H9 (cell line): ENCODE results near the gene IP6K3. TPM values are rescaled to one million over a fixed set of nuclear protein-coding genes. Genes with fewer than 3 reads are reported as not detected.

ENCODE experiments used
- DNase-seq: peaks from one replicate; pipeline ENCODE4 v3.0.0-alpha.2; 2017
- H2AFZ ChIP-seq: one replicate; pipeline ENCODE4 v1.6.1; 2013; ENCODE audit warnings: mild to moderate bottlenecking, low read length, control low read depth, moderate library complexity
- H2AK5ac ChIP-seq: 2 replicates; pipeline ENCODE4 v1.6.1; 2013; ENCODE audit warnings: low read length, control low read depth, mixed read lengths; ENCODE audit not compliant: insufficient read length
- H2BK120ac ChIP-seq: one replicate; pipeline ENCODE4 v1.6.1; 2013; ENCODE audit warnings: low read depth, mild to moderate bottlenecking, low read length, control low read depth, inconsistent platforms; ENCODE audit not compliant: poor library complexity, severe bottlenecking
- H2BK12ac ChIP-seq: 2 replicates; pipeline ENCODE4 v1.6.1; 2013; ENCODE audit warnings: low read length, control low read depth, mixed read lengths, low read depth; ENCODE audit not compliant: insufficient read length
- H2BK15ac ChIP-seq: 2 replicates; pipeline ENCODE4 v1.6.1; 2013; ENCODE audit warnings: low read depth, low read length, control low read depth
- H2BK20ac ChIP-seq: one replicate; pipeline ENCODE4 v1.6.1; 2013; ENCODE audit warnings: low read depth, mild to moderate bottlenecking, low read length, control low read depth, inconsistent platforms; ENCODE audit not compliant: poor library complexity, severe bottlenecking
- H2BK5ac ChIP-seq: 2 replicates; pipeline ENCODE4 v1.6.1; 2013; ENCODE audit warnings: low read length, control low read depth, mixed read lengths; ENCODE audit not compliant: insufficient read length
- H3K14ac ChIP-seq: 2 replicates; pipeline ENCODE4 v1.6.1; 2013; ENCODE audit warnings: low read length, control low read depth; ENCODE audit not compliant: insufficient read depth
- H3K18ac ChIP-seq: 2 replicates; pipeline ENCODE4 v1.6.1; 2013; ENCODE audit warnings: low read depth, mild to moderate bottlenecking, mixed read lengths, low read length, control low read depth; ENCODE audit not compliant: insufficient read length
- H3K23ac ChIP-seq: 2 replicates; pipeline ENCODE4 v1.6.1; 2013; ENCODE audit warnings: low read length, control low read depth, mixed read lengths, low read depth; ENCODE audit not compliant: insufficient read length
- H3K23me2 ChIP-seq: 2 replicates; pipeline ENCODE4 v1.6.1; 2013; ENCODE audit warnings: low read depth, mild to moderate bottlenecking, mixed read lengths, low read length, control low read depth; ENCODE audit not compliant: insufficient read length, poor library complexity, severe bottlenecking
- H3K27ac ChIP-seq: 2 replicates; pipeline ENCODE4 v1.5.1; 2013; ENCODE audit warnings: low read length, control low read depth, mixed read lengths, low read depth; ENCODE audit not compliant: insufficient read length
- H3K27me3 ChIP-seq: 2 replicates; pipeline ENCODE4 v1.6.1; 2013; ENCODE audit warnings: low read length, control low read depth, inconsistent platforms; ENCODE audit not compliant: insufficient read depth
- H3K4ac ChIP-seq: 2 replicates; pipeline ENCODE4 v1.6.1; 2013; ENCODE audit warnings: low read depth, mild to moderate bottlenecking, control low read depth, inconsistent platforms, low read length, moderate library complexity
- H3K4me1 ChIP-seq: 2 replicates; pipeline ENCODE4 v1.6.1; 2013; ENCODE audit warnings: low read length, control low read depth, inconsistent platforms; ENCODE audit not compliant: insufficient read depth
- H3K4me2 ChIP-seq: 2 replicates; pipeline ENCODE4 v1.6.1; 2013; ENCODE audit warnings: low read length, control low read depth, mixed read lengths; ENCODE audit not compliant: insufficient read length, insufficient read depth
- H3K56ac ChIP-seq: 2 replicates; pipeline ENCODE4 v1.6.1; 2013; ENCODE audit warnings: low read depth, mild to moderate bottlenecking, mixed read lengths, low read length, control low read depth; ENCODE audit not compliant: insufficient read length
- H3K79me1 ChIP-seq: 2 replicates; pipeline ENCODE4 v1.6.1; 2013; ENCODE audit warnings: low read depth, mild to moderate bottlenecking, moderate library complexity, low read length, control low read depth, inconsistent platforms; ENCODE audit not compliant: insufficient read depth, poor library complexity, severe bottlenecking
- H3K79me2 ChIP-seq: 2 replicates; pipeline ENCODE4 v1.6.1; 2013; ENCODE audit warnings: low read length, control low read depth, inconsistent platforms; ENCODE audit not compliant: insufficient read depth
- H3K9ac ChIP-seq: 2 replicates; pipeline ENCODE4 v1.6.1; 2013; ENCODE audit warnings: low read length, control low read depth, mixed read lengths; ENCODE audit not compliant: insufficient read length; ENCODE audit errors: extremely low read depth
- H3K9me3 ChIP-seq: one replicate; pipeline ENCODE4 v1.6.1; 2013; ENCODE audit warnings: low read depth, low read length, inconsistent platforms; ENCODE audit not compliant: control insufficient read depth
- H3T11ph ChIP-seq: one replicate; pipeline ENCODE4 v1.6.1; 2013; ENCODE audit warnings: mild to moderate bottlenecking, low read length, control low read depth, inconsistent platforms
- H4K20me1 ChIP-seq: one replicate; pipeline ENCODE4 v1.6.1; 2013; ENCODE audit not compliant: control insufficient read depth, insufficient read length, insufficient read depth
- H4K5ac ChIP-seq: 2 replicates; pipeline ENCODE4 v1.6.1; 2013; ENCODE audit warnings: low read depth, mild to moderate bottlenecking, mixed read lengths, low read length, control low read depth; ENCODE audit not compliant: insufficient read length
- H4K8ac ChIP-seq: replicated peaks from 2 replicates; pipeline ENCODE4 v1.6.1; 2013; ENCODE audit warnings: low read length, control low read depth, mixed read lengths, low read depth; ENCODE audit not compliant: insufficient read length
- H4K91ac ChIP-seq: 2 replicates; pipeline ENCODE4 v1.6.1; 2013; ENCODE audit warnings: low read depth, mild to moderate bottlenecking, moderate library complexity, mixed read lengths, low read length, control low read depth; ENCODE audit not compliant: insufficient read length
- H3K27ac Mint-ChIP-seq, 3 experiments: 2 replicates in 2 of 3; 3 replicates in 1 of 3; pipeline ENCODE4 v1.8.0; 2020 to 2021; ENCODE audit warnings: mixed read lengths in 3 of 3, mild to moderate bottlenecking in 1 of 3, moderate library complexity in 1 of 3
- H3K27me3 Mint-ChIP-seq: 2 replicates; pipeline ENCODE4 v1.8.0; 2021; ENCODE audit warnings: low read depth, mild to moderate bottlenecking, moderate library complexity, mixed read lengths
- H3K36me3 Mint-ChIP-seq, 3 experiments: 2 replicates in 2 of 3; 3 replicates in 1 of 3; pipeline ENCODE4 v1.8.0; 2020 to 2021; ENCODE audit warnings: low read depth in 3 of 3, mixed read lengths in 3 of 3; ENCODE audit not compliant: insufficient read depth in 1 of 3
- H3K4me1 Mint-ChIP-seq, 2 experiments: 2 replicates each; pipeline ENCODE4 v1.8.0; 2020; ENCODE audit warnings: mixed read lengths in 2 of 2
- H3K4me3 Mint-ChIP-seq, 2 experiments: 2 replicates in 1 of 2; 3 replicates in 1 of 2; pipeline ENCODE4 v1.8.0; 2020 to 2021; ENCODE audit warnings: mild to moderate bottlenecking in 2 of 2, mixed read lengths in 2 of 2, moderate library complexity in 1 of 2
- H3K9me3 Mint-ChIP-seq, 2 experiments: 2 replicates in 1 of 2; 3 replicates in 1 of 2; pipeline ENCODE4 v1.8.0; 2020; ENCODE audit warnings: mild to moderate bottlenecking in 2 of 2, mixed read lengths in 2 of 2, moderate library complexity in 1 of 2
- CTCF ChIP-seq: fragments of 200-600 bp; sonication (generic); conservative IDR thresholded peaks from 3 replicates; pipeline ENCODE4 v1.8.0; 2021; ENCODE audit warnings: antibody characterized with exemption, mild to moderate bottlenecking
- WGBS: extraction: QIAGEN DNeasy Blood & Tissue Kit; methylation state at CpG from one replicate; pipeline ENCODE4 v1.1.7; 2013; ENCODE audit warnings: missing lambda C conversion rate, low lambda C conversion rate, mixed read lengths; ENCODE audit not compliant: insufficient read length; ENCODE audit errors: extremely low coverage; 5-methylcytosine and 5-hydroxymethylcytosine counted together
- total RNA-seq: library from RNA; stranded (reverse); gene quantifications from 2 replicates; pipeline ENCODE4 v1.2.1, GENCODE V29; 2021

Gene IP6K3
- total RNA-seq, 1 experiment from 2014 or later, result 0.46 TPM

- peaks cover 12% of the 10 kb centered on the region for H3K4me1 ChIP-seq
- no peak overlapping the region for H2BK12ac ChIP-seq
- H3K9ac ChIP-seq, result no peak overlapping the region
- H2BK120ac ChIP-seq, result no peak overlapping the region
- no peak overlapping the region for H3K4ac ChIP-seq
- Mint-ChIP-seq H3K27me3 (0 out of 2 replicates have a peak, but pooled peaks cover 2% of the 10 kb centered on the region), H3K4me3 (no peak overlapping the region), H3K9me3 (no peaks in the 10 kb centered on the region), H3K27ac (no peak overlapping the region), H3K4me1 (peaks cover 56% of the 10 kb centered on the region in 2 experiments), H3K36me3 (peaks cover 33 to 76% (median 75%) of the 10 kb centered on the region in 3 experiments)
- H2BK20ac ChIP-seq, result no peak overlapping the region
- TF ChIP-seq CTCF, result no peak
- no peaks in the 10 kb centered on the region for H3K23me2 ChIP-seq
- no peak overlapping the region for H3K56ac ChIP-seq
- no peak overlapping the region for H4K8ac ChIP-seq
- no peaks in the 10 kb centered on the region for H3K9me3 ChIP-seq
- no peaks in the 10 kb centered on the region for H3K27me3 ChIP-seq
- H2AK5ac ChIP-seq, result no peak overlapping the region
- no peak overlapping the region for H3K4me2 ChIP-seq
- no peak overlapping the region for H3K23ac ChIP-seq
- H4K20me1 ChIP-seq, result no peaks in the 10 kb centered on the region
- no peak overlapping the region for H3K27ac ChIP-seq
- no peak overlapping the region for H3T11ph ChIP-seq
- no peak overlapping the region for H4K5ac ChIP-seq
- WGBS, result no CpG with 5 or more reads among the region's 3 CpGs
- H3K79me2 ChIP-seq, result no peaks in the 10 kb centered on the region
- H2BK15ac ChIP-seq, result no peak overlapping the region
- H2BK5ac ChIP-seq, result no peak overlapping the region
- no peak for DNase-seq
- no peak overlapping the region for H3K18ac ChIP-seq
- no peak overlapping the region for H3K14ac ChIP-seq
- H2AFZ ChIP-seq, result no peak overlapping the region
- no peak overlapping the region for H4K91ac ChIP-seq
- H3K79me1 ChIP-seq, result no peaks in the 10 kb centered on the region
Observed at GRCh38 chr6:33774774-33775173, 28.1 kb upstream of the IP6K3 start.
